ENCODE data around the gene KLHL12. TPM values are rescaled to one million over a fixed set of nuclear protein-coding genes. Genes with fewer than 3 reads are reported as not detected.

KLHL12 gene
- total and polyA plus RNA-seq, 10 of the 15 experiments (the other 5 are each of a cell fraction or from before 2014, with no cell fraction given), result 16.0 to 53.8 (median 30.3) TPM

GRCh38 chr1:202935844-202936243 is 8.8 kb upstream of the KLHL12 start:
- 27% methylated on average over 3 of the region's 3 CpGs for WGBS (ENCODE audit: insufficient coverage, insufficient replicate concordance, low lambda C conversion rate, missing lambda C conversion rate)
- RAD21 ChIA-PET (ENCODE audit: unreplicated experiment), result no interaction called here
- Histone ChIP-seq H3K27me3 (replicated peaks in 1 of 2; ENCODE audit: control insufficient read depth in 2 of 2, insufficient read depth in 2 of 2, low read length in 1 of 2) (no peaks in the 10 kb centered on the region), H4K20me1 (ENCODE audit: control insufficient read depth, insufficient read depth) (no peaks in the 10 kb centered on the region), H3K4me2 (ENCODE audit: control insufficient read depth, insufficient read depth) (no peak overlapping the region), H3K9ac (ENCODE audit: control insufficient read depth, insufficient read depth, low read length) (no peak overlapping the region), H2AFZ (ENCODE audit: control insufficient read depth, low read depth, low read length) (no peak overlapping the region), H3K36me3 (ENCODE audit: control insufficient read depth in 2 of 2, insufficient read depth in 2 of 2, low read length in 1 of 2) (peaks cover 0 to 3% of the 10 kb centered on the region in 2 experiments; a peak in 2 of 4 replicates), H3K4me1 (ENCODE audit: control insufficient read depth, insufficient read depth, low read length) (no peaks in the 10 kb centered on the region), H3K27ac (ENCODE audit: control insufficient read depth, insufficient read depth) (no peak overlapping the region), H3K4me3 (no peak overlapping the region), H3K79me2 (ENCODE audit: control insufficient read depth, insufficient read depth, low read length) (no peaks in the 10 kb centered on the region), H3K9me3 (replicated peaks; ENCODE audit: control insufficient read depth, insufficient read depth, low read length) (no peaks in the 10 kb centered on the region)
- BruUV-seq (replicated peaks), result no TSS peak
- no peak for DNase-seq (ENCODE audit: low read depth, low spot score)
- ATAC-seq, result no peak
- TF ChIP-seq TCF7 (IDR thresholded peaks at IDR 0.05; ENCODE audit: borderline replicate concordance), result no peak
- POLR2A ChIA-PET, result no interaction called here
- in situ Hi-C loops (cut with MboI) (no loop called here), intact Hi-C loops (cut with micrococcal nuclease; ENCODE audit: unreplicated experiment) (no loop called here)
- CTCF ChIA-PET, result no interaction called here
- SMC1A ChIA-PET (ENCODE audit: uncharacterized antibody, unreplicated experiment), result no interaction called here
- FAIRE-seq, result no peak

- no TSS peak for BruUV-seq (replicated peaks)
- no peak for FAIRE-seq
These were observed 7.7 kb upstream of the KLHL12 start for GRCh38 chr1:202934755-202935154.

More at GRCh38 chr1:202934755-202935154, 7.7 kb upstream of the KLHL12 start:
- ATAC-seq, result no peak
- RAD21 ChIA-PET (ENCODE audit: unreplicated experiment), result no interaction called here
- WGBS (ENCODE audit: insufficient coverage, insufficient replicate concordance, low lambda C conversion rate, missing lambda C conversion rate), result 55% methylated on average over 3 of the region's 3 CpGs
- H3K36me3 ChIP-seq (ENCODE audit: control insufficient read depth in 2 of 2, insufficient read depth in 2 of 2, low read length in 1 of 2), result no peaks in the 10 kb centered on the region
- no peaks in the 10 kb centered on the region for H3K9me3 ChIP-seq (replicated peaks; ENCODE audit: control insufficient read depth, insufficient read depth, low read length)
- H2AFZ ChIP-seq (ENCODE audit: control insufficient read depth, low read depth, low read length), result no peak overlapping the region
- H3K4me1 ChIP-seq (ENCODE audit: control insufficient read depth, insufficient read depth, low read length), result no peaks in the 10 kb centered on the region
- H3K4me2 ChIP-seq (ENCODE audit: control insufficient read depth, insufficient read depth), result no peak overlapping the region
- no peak overlapping the region for H3K4me3 ChIP-seq
- no peak for DNase-seq (ENCODE audit: low read depth, low spot score)
- no peak overlapping the region for H3K9ac ChIP-seq (ENCODE audit: control insufficient read depth, insufficient read depth, low read length)
- H4K20me1 ChIP-seq (ENCODE audit: control insufficient read depth, insufficient read depth), result no peaks in the 10 kb centered on the region
- no peak overlapping the region for H3K27ac ChIP-seq (ENCODE audit: control insufficient read depth, insufficient read depth)
- in situ Hi-C loops (cut with MboI) (no loop called here), intact Hi-C loops (cut with micrococcal nuclease; ENCODE audit: unreplicated experiment) (no loop called here)
- no peak for TF ChIP-seq RELB (IDR thresholded peaks at IDR 0.05; ENCODE audit: low read depth)
- no peak for TF ChIP-seq POLR2AphosphoS2 (IDR thresholded peaks at IDR 0.05; ENCODE audit: low read depth, low read length)
- peak; percentile 49; the same call in 1 of the 2 replicates for TF ChIP-seq REST (IDR thresholded peaks at IDR 0.05; ENCODE audit: low read depth, low read length)
- no peak for TF ChIP-seq STAT1 (conservative IDR thresholded peaks at IDR 0.05)
- H3K27me3 ChIP-seq (replicated peaks in 1 of 2; ENCODE audit: control insufficient read depth in 2 of 2, insufficient read depth in 2 of 2, low read length in 1 of 2), result no peaks in the 10 kb centered on the region
- CTCF ChIA-PET, result interaction anchor here (1.1 kb wide), 1 partner anchor 11 kb away, joined by 3 read pairs; no protein-coding TSS in a partner anchor
- no peaks in the 10 kb centered on the region for H3K79me2 ChIP-seq (ENCODE audit: control insufficient read depth, insufficient read depth, low read length)
- SMC1A ChIA-PET (ENCODE audit: uncharacterized antibody, unreplicated experiment), result interaction anchor here (1.1 kb wide), 1 partner anchor 16 kb away, joined by 3 read pairs; no protein-coding TSS in a partner anchor
- POLR2A ChIA-PET, result no interaction called here
